GM12874 (cell line): ENCODE data around the gene SMARCA4.

Experiments used
- TF ChIP-seq, protein P1 (sequence below): IDR thresholded peaks from 2 replicates; pipeline ENCODE4 v1.5.1; 2011; ENCODE audit warnings: low read depth, mild to moderate bottlenecking, control low read depth, low read length, moderate library complexity; ENCODE audit not compliant: insufficient read depth

Gene SMARCA4

DNA sequence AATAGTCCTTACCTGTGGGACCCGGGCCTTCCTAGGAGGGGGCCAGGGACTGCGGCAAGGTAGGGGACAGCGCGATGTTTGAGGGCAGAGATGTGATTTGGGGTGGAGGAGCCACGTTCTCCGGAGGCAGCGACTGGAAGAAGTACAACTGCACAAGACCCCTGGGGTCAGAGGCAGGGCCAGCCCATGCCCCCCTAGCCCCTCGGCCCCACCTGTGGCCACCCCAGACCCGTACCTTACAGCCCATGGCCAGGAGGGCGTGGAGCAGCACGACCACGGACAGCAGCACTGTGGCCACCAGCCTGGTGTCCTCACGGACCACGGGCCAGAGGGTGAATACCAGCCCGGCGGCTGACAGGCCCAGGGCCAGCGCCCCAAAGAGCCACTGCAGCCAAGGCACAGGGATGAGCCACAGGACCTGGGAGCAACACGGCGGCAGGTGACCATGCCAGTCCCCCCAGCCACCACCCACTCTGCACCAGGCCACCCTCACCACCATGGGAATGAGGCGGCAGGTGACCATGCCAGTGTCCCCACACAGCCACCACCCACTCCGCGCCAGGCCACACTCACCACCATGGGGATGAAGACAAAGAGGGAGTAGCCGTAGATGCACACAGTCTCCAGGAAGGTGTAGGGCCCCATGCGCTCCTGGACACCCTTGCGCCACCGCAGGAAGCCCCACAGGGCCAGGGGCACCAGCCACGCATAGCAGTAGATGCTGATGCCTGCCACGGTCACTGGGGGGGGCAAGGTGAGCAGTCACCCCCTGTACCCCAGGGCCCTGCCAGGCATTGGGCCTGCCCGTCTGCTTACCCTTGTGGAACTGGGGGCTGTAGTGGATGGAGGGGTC, 37.3 kb upstream of the SMARCA4 start:
- TF ChIP-seq, protein P1, sequence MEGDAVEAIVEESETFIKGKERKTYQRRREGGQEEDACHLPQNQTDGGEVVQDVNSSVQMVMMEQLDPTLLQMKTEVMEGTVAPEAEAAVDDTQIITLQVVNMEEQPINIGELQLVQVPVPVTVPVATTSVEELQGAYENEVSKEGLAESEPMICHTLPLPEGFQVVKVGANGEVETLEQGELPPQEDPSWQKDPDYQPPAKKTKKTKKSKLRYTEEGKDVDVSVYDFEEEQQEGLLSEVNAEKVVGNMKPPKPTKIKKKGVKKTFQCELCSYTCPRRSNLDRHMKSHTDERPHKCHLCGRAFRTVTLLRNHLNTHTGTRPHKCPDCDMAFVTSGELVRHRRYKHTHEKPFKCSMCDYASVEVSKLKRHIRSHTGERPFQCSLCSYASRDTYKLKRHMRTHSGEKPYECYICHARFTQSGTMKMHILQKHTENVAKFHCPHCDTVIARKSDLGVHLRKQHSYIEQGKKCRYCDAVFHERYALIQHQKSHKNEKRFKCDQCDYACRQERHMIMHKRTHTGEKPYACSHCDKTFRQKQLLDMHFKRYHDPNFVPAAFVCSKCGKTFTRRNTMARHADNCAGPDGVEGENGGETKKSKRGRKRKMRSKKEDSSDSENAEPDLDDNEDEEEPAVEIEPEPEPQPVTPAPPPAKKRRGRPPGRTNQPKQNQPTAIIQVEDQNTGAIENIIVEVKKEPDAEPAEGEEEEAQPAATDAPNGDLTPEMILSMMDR = no peak

DNA sequence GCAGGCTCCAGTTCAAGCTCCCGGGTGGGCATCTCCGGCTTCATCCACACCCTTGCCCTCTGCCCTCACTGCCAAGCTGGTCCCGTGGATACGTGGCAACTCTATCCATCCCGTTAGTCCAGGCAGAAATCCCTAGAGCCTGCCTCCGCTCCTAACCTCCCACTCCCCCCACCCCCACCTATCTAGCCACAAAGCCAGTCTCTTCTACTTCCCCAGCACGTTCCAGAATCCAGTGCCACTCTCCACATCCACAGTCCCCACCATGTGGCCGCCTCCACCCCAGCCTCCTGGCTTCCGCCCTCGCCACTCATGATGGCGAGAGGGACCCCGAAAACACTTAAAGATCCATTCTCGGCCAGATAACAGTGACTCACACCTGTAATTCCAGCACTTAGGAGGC, 36.2 kb upstream of the SMARCA4 start:
- TF ChIP-seq, protein P1 = no peak

DNA sequence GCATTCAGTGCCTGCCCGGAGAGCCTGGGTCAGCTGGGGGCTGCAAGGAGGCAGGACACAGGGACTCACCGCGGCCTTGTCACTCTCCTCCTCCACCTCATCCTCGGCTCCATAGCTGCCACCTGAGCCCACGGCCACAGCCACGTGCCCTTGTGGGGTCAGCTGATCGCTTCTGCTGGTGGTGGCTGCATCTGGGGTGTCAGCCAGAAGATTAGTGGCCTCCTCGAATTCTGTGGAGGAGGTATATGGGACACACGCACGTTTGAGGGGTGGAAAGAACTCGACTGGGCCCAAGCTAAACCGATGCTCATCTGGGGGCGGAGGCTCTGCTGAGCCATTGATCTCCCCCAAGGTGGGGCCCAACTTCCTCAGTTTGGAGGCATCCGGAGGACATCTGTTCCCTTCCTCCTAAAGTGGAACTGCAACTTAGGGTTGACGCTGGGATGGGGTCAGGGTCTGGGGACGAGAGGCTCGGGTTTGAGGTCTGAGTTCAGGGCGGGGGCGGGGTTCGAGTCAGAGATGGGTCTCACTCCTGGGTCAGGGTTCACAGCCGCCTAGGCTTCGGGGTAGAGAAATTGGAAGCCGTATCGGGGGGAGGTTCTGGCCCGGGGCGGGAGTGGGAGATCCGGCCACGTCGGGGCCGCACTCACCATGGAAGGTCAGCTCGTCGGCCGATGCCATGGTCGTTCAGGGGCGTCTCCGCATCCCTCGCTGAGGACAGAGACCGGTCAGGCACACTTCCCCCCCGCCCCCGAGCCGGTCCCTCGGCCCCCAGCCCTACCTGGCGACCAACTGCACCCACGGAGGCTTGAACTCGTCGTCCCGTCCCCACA, 32.9 kb upstream of the SMARCA4 start:
- TF ChIP-seq, protein P1 = no peak

- TF ChIP-seq, protein P1 = no peak
These were observed 32.0 kb upstream of the SMARCA4 start, which contains the start of the genes TIMM29 and YIPF2 for GRCh38 chr19:10928563-10929401. Gene TIMM29 (plus strand): TSS chr19:10928811. CDS start chr19:10928823, 12 bp downstream. Gene YIPF2 (minus strand): TSS chr19:10928639. CDS start chr19:10928410, 229 bp downstream.

DNA sequence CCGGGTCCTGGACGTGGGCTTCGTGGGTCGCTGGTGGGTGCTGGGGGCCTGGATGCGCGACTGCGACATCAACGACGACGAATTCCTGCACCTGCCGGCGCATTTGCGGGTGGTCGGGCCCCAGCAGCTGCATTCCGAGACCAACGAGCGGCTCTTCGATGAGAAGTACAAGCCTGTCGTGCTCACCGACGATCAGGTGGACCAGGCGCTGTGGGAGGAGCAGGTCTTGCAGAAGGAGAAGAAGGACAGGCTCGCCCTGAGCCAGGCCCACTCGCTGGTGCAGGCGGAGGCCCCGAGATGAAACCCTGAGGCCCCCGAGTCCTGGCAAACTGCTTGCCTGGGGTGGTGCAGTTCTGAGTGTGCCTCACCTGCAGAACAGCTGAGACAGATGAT, 31.4 kb upstream of the SMARCA4 start:
- TF ChIP-seq, protein P1 = no peak

- TF ChIP-seq, protein P1 = no peak
These were observed 25.3 kb upstream of the SMARCA4 start for GRCh38 chr19:10935371-10936059.
